HUES64 (cell line): ENCODE measurements around the gene KIN.
"Not testable (repeated sequence)": the region's sequence is repeated elsewhere in the genome, so short reads cannot be mapped to it uniquely, and the experiment has no call there.

ENCODE experiments used
- H3K27ac ChIP-seq: 2 replicates; pipeline ENCODE4 v1.7.0; 2013; ENCODE audit warnings: low read depth, low read length, inconsistent platforms
- H3K27me3 ChIP-seq: 2 replicates; pipeline ENCODE4 v1.6.1; 2013; ENCODE audit warnings: mild to moderate bottlenecking, low read length; ENCODE audit not compliant: insufficient read depth
- H3K36me3 ChIP-seq: 2 replicates; pipeline ENCODE4 v1.6.1; 2013; ENCODE audit warnings: mild to moderate bottlenecking, low read length; ENCODE audit not compliant: insufficient read depth
- H3K4me1 ChIP-seq: 2 replicates; pipeline ENCODE4 v1.6.1; 2013; ENCODE audit warnings: mild to moderate bottlenecking, low read length, moderate library complexity; ENCODE audit not compliant: insufficient read depth
- H3K4me3 ChIP-seq: 2 replicates; pipeline ENCODE4 v1.5.1; 2013; ENCODE audit warnings: mild to moderate bottlenecking, low read length, moderate library complexity
- H3K9ac ChIP-seq: 2 replicates; pipeline ENCODE4 v1.6.1; 2013; ENCODE audit warnings: mild to moderate bottlenecking, low read depth, low read length
- H3K9me3 ChIP-seq: 2 replicates; pipeline ENCODE4 v1.6.1; 2013; ENCODE audit warnings: low read depth, low read length; ENCODE audit not compliant: insufficient read depth
- WGBS: fragments of 150-250, 120-280 bp; methylation state at CpG from one replicate; pipeline ENCODE4 v1.1.7; 2013; ENCODE audit warnings: missing lambda C conversion rate; 5-methylcytosine and 5-hydroxymethylcytosine counted together

KIN gene

GRCh38 chr10:7767209-7767608, 20.6 kb downstream of the KIN start:
- no peak overlapping the region for H3K9ac ChIP-seq
- H3K36me3 ChIP-seq = peaks cover 93% of the 10 kb centered on the region
- H3K27ac ChIP-seq = no peak overlapping the region
- H3K4me1 ChIP-seq = no peaks in the 10 kb centered on the region
- H3K4me3 ChIP-seq = no peak overlapping the region
- no peaks in the 10 kb centered on the region for H3K9me3 ChIP-seq
- no peaks in the 10 kb centered on the region for H3K27me3 ChIP-seq
- WGBS = 96% methylated on average over 10 of the region's 10 CpGs

GRCh38 chr10:7766241-7766640, 21.6 kb downstream of the KIN start:
- Histone ChIP-seq H3K27me3 (no peaks in the 10 kb centered on the region), H3K36me3 (peaks cover 94% of the 10 kb centered on the region), H3K4me3 (no peak overlapping the region), H3K9me3 (no peaks in the 10 kb centered on the region), H3K27ac (no peak overlapping the region), H3K9ac (no peak overlapping the region), H3K4me1 (no peaks in the 10 kb centered on the region)
- whole genome bisulfite sequencing = 98% methylated on average over 3 of the region's 3 CpGs

- H3K36me3 ChIP-seq = peaks cover 95% of the 10 kb centered on the region
- H3K4me3 ChIP-seq = no peak overlapping the region
- H3K9me3 ChIP-seq = no peaks in the 10 kb centered on the region
- H3K27ac ChIP-seq = no peak overlapping the region
- H3K27me3 ChIP-seq = no peaks in the 10 kb centered on the region
- H3K9ac ChIP-seq = no peak overlapping the region
- 97% methylated on average over 4 of the region's 5 CpGs for WGBS
- no peaks in the 10 kb centered on the region for H3K4me1 ChIP-seq
These were observed 23.9 kb downstream of the KIN start for GRCh38 chr10:7763929-7764328.

DNA sequence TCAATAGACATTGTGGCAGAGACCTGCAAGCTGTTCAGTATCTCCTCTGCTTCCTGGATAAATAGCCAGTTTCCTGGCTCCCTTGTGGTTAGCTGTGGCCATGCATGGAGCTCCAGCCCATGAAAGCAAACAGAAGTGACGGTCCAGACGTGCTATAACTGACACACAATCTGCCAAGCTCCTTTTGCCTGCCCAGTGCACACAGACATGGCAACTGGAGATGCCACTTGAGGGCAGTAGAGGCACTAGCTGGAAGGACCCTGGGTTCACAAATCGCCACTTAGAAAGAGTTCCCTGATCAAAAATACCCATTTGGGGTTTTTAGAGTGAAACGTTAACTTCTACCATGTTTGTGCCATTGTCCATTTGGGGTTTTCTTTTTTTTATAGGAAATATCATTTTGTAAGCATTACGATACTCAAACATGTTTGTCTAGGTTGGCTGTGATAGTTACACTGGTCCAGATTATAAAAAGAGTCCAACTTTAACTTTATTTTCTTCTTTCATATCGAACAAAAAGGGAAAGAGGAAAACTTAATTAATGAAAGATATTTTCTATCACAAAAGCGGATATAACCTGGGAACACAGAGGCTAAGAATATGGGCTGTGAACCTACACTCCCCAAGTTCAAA, 31.3 kb downstream of the KIN start:
- WGBS = 91% methylated on average over 4 of the region's 7 CpGs
- Histone ChIP-seq H3K27me3 (no peaks in the 10 kb centered on the region), H3K4me3 (no peak overlapping the region), H3K9ac (no peak overlapping the region), H3K4me1 (no peaks in the 10 kb centered on the region), H3K36me3 (peaks cover 90% of the 10 kb centered on the region), H3K27ac (no peak overlapping the region), H3K9me3 (no peaks in the 10 kb centered on the region)

GRCh38 chr10:7755103-7755502, 32.7 kb downstream of the KIN start:
- Histone ChIP-seq H3K27ac (no peak overlapping the region), H3K36me3 (peaks cover 85% of the 10 kb centered on the region), H3K9me3 (no peaks in the 10 kb centered on the region), H3K4me1 (no peaks in the 10 kb centered on the region), H3K9ac (no peak overlapping the region), H3K4me3 (no peak overlapping the region), H3K27me3 (no peaks in the 10 kb centered on the region)
- 100% methylated on average over 3 of the region's 3 CpGs for WGBS

DNA sequence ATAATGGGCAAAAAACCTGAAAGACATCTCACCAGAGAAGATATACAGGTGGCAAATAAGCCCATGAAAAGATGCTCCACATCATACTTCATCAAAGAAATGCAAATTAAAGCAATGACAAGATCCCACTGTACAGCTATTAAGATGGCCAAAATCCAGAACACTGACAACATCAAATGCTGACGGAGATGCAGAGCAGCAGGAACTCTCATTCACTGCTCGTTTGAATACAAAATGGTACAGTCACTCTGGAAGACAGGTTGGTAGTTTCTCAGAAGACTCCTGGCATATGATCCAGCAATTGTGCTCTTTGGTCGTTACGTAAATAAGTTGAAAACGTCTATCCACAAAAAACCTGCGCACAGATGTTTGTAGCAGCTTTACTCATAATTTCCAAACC, 35.5 kb downstream of the KIN start:
- no peak overlapping the region for H3K9ac ChIP-seq
- WGBS = 95% methylated on average over 6 of the region's 6 CpGs
- H3K4me1 ChIP-seq = no peaks in the 10 kb centered on the region
- no peak overlapping the region for H3K4me3 ChIP-seq
- H3K27me3 ChIP-seq = no peaks in the 10 kb centered on the region
- H3K27ac ChIP-seq = no peak overlapping the region
- peaks cover 57% of the 10 kb centered on the region for H3K36me3 ChIP-seq
- H3K9me3 ChIP-seq = no peaks in the 10 kb centered on the region

DNA sequence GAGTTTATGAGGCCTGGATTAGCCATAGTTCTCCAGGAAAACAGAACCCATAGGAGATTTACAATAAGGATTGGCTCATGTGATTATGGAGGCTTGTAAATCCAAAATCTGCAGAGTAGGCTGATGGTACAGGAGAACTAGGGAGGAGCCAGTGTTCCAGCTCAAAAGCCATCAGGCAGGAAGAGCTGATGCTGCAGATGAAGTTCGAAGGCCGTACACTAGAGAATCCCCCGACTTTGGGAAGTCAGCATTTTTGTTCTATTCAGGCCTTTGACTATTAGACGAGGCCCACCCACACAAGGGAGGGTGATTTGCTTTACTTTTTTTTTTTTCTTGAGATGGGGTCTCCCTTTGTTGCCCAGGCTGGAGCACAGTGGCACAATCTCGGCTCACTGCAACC, 37.6 kb downstream of the KIN start:
- Histone ChIP-seq H3K4me3 (no peak overlapping the region), H3K9me3 (no peaks in the 10 kb centered on the region), H3K9ac (no peak overlapping the region), H3K27ac (no peak overlapping the region), H3K27me3 (no peaks in the 10 kb centered on the region), H3K4me1 (no peaks in the 10 kb centered on the region), H3K36me3 (peaks cover 38% of the 10 kb centered on the region)
- 98% methylated on average over 5 of the region's 5 CpGs for WGBS

DNA sequence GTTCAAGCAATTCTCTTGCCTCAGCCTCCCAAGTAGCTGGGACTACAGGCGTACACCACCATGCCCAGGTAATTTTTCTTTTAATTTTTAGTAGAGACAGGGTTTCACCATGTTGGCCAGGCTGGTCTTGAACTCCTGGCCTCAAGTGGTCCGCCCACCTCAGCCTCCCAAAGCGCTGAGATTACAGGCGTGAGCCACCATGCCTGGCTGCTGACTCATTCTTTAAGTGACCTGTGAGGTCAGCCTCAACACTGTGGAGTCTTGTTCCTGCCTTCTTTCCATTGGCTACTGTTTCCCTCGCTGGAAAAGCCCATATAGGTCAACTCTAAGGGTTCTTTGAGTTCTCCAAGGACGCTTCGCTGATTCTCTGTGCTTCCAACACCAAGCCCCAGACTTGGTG, 39.2 kb downstream of the KIN start:
- not testable (repeated sequence) for H3K27me3 ChIP-seq, H3K27ac ChIP-seq, H3K4me3 ChIP-seq, H3K4me1 ChIP-seq, H3K9me3 ChIP-seq, H3K9ac ChIP-seq
- WGBS = 87% methylated on average over 7 of the region's 7 CpGs
- peaks cover 27% of the 10 kb centered on the region for H3K36me3 ChIP-seq

- Histone ChIP-seq H3K27ac (no peak overlapping the region), H3K4me3 (no peak overlapping the region), H3K36me3 (no peaks in the 10 kb centered on the region), H3K27me3 (no peaks in the 10 kb centered on the region), H3K9ac (no peak overlapping the region), H3K9me3 (no peaks in the 10 kb centered on the region), H3K4me1 (no peaks in the 10 kb centered on the region)
- 89% methylated on average over 8 of the region's 8 CpGs for WGBS
These were observed 43.5 kb downstream of the KIN start for GRCh38 chr10:7744307-7744706.

DNA sequence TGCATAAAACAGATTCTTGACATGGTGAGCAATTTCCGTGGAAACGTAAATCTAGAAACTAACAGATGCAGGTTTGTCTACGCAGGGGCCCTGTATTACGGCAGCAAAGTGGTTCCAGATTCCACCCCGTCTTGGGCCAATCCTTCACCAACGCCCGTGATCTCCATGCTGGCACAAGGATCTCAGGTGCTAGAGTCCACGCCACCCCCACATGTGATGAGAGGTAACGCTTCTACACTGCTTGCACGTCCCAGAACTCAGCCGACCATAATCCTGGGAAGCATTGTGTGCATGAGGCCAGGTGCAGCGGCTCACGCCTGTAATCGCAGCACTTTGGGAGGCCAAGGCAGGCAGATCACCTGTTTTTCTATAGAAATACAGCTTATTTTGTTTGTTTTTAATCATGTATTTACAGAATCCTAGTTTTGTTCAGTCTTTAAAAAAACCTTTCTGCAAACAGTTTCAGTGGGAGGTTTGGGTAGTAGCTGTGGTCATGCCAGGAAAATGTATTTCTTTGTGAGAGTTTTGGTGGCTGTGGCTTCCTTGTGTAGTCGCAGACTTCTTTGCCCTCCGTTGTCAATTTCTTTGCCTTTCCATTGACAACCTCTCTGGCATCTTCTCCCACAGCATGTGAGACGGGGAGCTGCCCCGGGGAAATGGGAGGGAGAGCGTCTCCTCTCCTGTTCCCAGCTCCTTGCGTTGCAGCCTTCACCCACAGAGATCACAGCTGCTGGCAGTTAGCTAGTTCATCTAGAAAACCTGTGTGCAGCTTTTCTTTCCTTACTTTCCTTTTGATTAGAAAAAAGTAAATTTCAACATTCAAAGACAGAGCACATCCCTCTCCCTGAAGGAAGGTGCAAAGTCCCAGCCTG, 49.0 kb downstream of the KIN start:
- 91% methylated on average over 20 of the region's 20 CpGs for WGBS
- Histone ChIP-seq H3K9ac (no peak overlapping the region), H3K36me3 (no peaks in the 10 kb centered on the region)

GRCh38 chr10:7734821-7735220, 53.0 kb downstream of the KIN start:
- Histone ChIP-seq H3K4me3 (no peak overlapping the region), H3K27me3 (no peaks in the 10 kb centered on the region), H3K9me3 (no peaks in the 10 kb centered on the region), H3K27ac (no peak overlapping the region), H3K36me3 (no peaks in the 10 kb centered on the region), H3K4me1 (no peaks in the 10 kb centered on the region), H3K9ac (no peak overlapping the region)
- 82% methylated on average over 11 of the region's 13 CpGs for WGBS

More for the DNA sequence above, 49.0 kb downstream of the KIN start:
- no peaks in the 10 kb centered on the region for H3K27me3 ChIP-seq
- H3K4me1 ChIP-seq = no peaks in the 10 kb centered on the region
- no peaks in the 10 kb centered on the region for H3K9me3 ChIP-seq
- no peak overlapping the region for H3K4me3 ChIP-seq
- H3K27ac ChIP-seq = no peak overlapping the region
